Neural progenitor cell (in vitro differentiated cells): ENCODE results near the gene COQ5. TPM values are rescaled to one million over a fixed set of nuclear protein-coding genes. Genes with fewer than 3 reads are reported as not detected.

Experiments
- DNase-seq: peaks from one replicate; pipeline ENCODE4 v3.0.0-alpha.2; 2016; ENCODE audit warnings: low spot score
- H2AFZ ChIP-seq: fragments of 200-600 bp; sonication (generic); replicated peaks from 2 replicates; pipeline ENCODE4 v1.6.1; 2016; ENCODE audit warnings: antibody characterized with exemption
- H3F3A ChIP-seq: fragments of 200-600 bp; sonication (generic); 2 replicates; pipeline ENCODE4 v1.6.1; 2016; ENCODE audit warnings: antibody characterized with exemption, low read depth
- H3K27ac ChIP-seq: fragments of 200-600 bp; sonication (generic); 2 replicates; pipeline ENCODE4 v1.5.1; 2016; ENCODE audit warnings: mild to moderate bottlenecking
- H3K27me3 ChIP-seq: fragments of 200-600 bp; sonication (generic); 2 replicates; pipeline ENCODE4 v1.6.1; 2016; ENCODE audit warnings: mild to moderate bottlenecking, moderate library complexity
- H3K36me3 ChIP-seq: fragments of 200-600 bp; sonication (generic); 2 replicates; pipeline ENCODE4 v1.5.1; 2016
- H3K4me1 ChIP-seq: fragments of 200-600 bp; sonication (generic); 2 replicates; pipeline ENCODE4 v1.6.1; 2016; ENCODE audit warnings: mixed run types
- H3K4me2 ChIP-seq: fragments of 200-600 bp; sonication (generic); 2 replicates; pipeline ENCODE4 v1.6.1; 2016
- H3K4me3 ChIP-seq: fragments of 200-600 bp; sonication (generic); 2 replicates; pipeline ENCODE4 v1.5.1; 2016
- H3K79me2 ChIP-seq: fragments of 200-600 bp; sonication (generic); 2 replicates; pipeline ENCODE4 v1.6.1; 2016; ENCODE audit warnings: low read depth
- H3K9ac ChIP-seq: fragments of 200-600 bp; sonication (generic); 2 replicates; pipeline ENCODE4 v1.6.1; 2016
- H3K9me3 ChIP-seq: fragments of 200-600 bp; sonication (generic); 2 replicates; pipeline ENCODE4 v1.5.1; 2016; ENCODE audit warnings: low read depth
- H4K20me1 ChIP-seq: fragments of 200-600 bp; sonication (generic); 2 replicates; pipeline ENCODE4 v1.6.1; 2016; ENCODE audit warnings: low read depth
- H3K27ac Mint-ChIP-seq: 3 replicates; pipeline ENCODE4 v1.8.0; 2021; ENCODE audit warnings: mixed read lengths
- H3K27me3 Mint-ChIP-seq: 2 replicates; pipeline ENCODE4 v1.8.0; 2022; ENCODE audit warnings: low read depth, mild to moderate bottlenecking, inconsistent platforms, moderate library complexity, mixed read lengths; ENCODE audit not compliant: insufficient read depth
- H3K36me3 Mint-ChIP-seq: 3 replicates; pipeline ENCODE4 v1.8.0; 2021; ENCODE audit warnings: mixed read lengths
- H3K4me1 Mint-ChIP-seq: 3 replicates; pipeline ENCODE4 v1.8.0; 2021; ENCODE audit warnings: mixed read lengths
- H3K4me3 Mint-ChIP-seq: 3 replicates; pipeline ENCODE4 v1.8.0; 2021; ENCODE audit warnings: mild to moderate bottlenecking, moderate library complexity, mixed read lengths
- H3K9me3 Mint-ChIP-seq: 3 replicates; pipeline ENCODE4 v1.8.0; 2020; ENCODE audit warnings: mixed read lengths
- EZH2 ChIP-seq: fragments of 200-600 bp; sonication (generic); IDR thresholded peaks from 2 replicates; pipeline ENCODE4 v1.6.1; 2017; ENCODE audit warnings: antibody characterized with exemption, mild to moderate bottlenecking, moderate library complexity
- EZH2phosphoT487 ChIP-seq: fragments of 200-600 bp; sonication (generic); IDR thresholded peaks from 2 replicates; pipeline ENCODE4 v1.6.1; 2017; ENCODE audit warnings: antibody characterized with exemption
- total RNA-seq: library from RNA; depleted of rRNA; stranded (reverse); fragments of >200 nt; gene quantifications from 2 replicates; pipeline ENCODE4 v1.2.3, GENCODE V29; 2015; ENCODE audit warnings: low replicate concordance
- TF ChIP-seq, protein P1 (sequence below): fragments of 200-600 bp; sonication (generic); IDR thresholded peaks from 2 replicates; pipeline ENCODE4 v1.5.1; 2017; ENCODE audit warnings: antibody characterized with exemption, mild to moderate bottlenecking

The COQ5 gene
- total RNA-seq, 1 donor from 2014 or later = 72.7 TPM

GRCh38 chr12:120571299-120571698 is 42.3 kb upstream of the COQ5 start:
- H3K79me2 ChIP-seq = no peaks in the 10 kb centered on the region
- TF ChIP-seq EZH2 (no peak), EZH2phosphoT487 (no peak)
- TF ChIP-seq, protein P1, sequence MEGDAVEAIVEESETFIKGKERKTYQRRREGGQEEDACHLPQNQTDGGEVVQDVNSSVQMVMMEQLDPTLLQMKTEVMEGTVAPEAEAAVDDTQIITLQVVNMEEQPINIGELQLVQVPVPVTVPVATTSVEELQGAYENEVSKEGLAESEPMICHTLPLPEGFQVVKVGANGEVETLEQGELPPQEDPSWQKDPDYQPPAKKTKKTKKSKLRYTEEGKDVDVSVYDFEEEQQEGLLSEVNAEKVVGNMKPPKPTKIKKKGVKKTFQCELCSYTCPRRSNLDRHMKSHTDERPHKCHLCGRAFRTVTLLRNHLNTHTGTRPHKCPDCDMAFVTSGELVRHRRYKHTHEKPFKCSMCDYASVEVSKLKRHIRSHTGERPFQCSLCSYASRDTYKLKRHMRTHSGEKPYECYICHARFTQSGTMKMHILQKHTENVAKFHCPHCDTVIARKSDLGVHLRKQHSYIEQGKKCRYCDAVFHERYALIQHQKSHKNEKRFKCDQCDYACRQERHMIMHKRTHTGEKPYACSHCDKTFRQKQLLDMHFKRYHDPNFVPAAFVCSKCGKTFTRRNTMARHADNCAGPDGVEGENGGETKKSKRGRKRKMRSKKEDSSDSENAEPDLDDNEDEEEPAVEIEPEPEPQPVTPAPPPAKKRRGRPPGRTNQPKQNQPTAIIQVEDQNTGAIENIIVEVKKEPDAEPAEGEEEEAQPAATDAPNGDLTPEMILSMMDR = no peak
- Mint-ChIP-seq H3K9me3 (no peaks in the 10 kb centered on the region), H3K4me3 (no peak overlapping the region), H3K36me3 (peaks cover 30% of the 10 kb centered on the region), H3K27me3 (no peaks in the 10 kb centered on the region), H3K27ac (no peak overlapping the region), H3K4me1 (no peaks in the 10 kb centered on the region)
- no peaks in the 10 kb centered on the region for H3K4me1 ChIP-seq
- peaks cover 8% of the 10 kb centered on the region for H3F3A ChIP-seq
- no peak overlapping the region for H3K4me3 ChIP-seq
- no peak overlapping the region for H3K9ac ChIP-seq
- H3K27ac ChIP-seq = no peak overlapping the region
- H3K27me3 ChIP-seq = no peaks in the 10 kb centered on the region
- H3K9me3 ChIP-seq = no peaks in the 10 kb centered on the region
- H4K20me1 ChIP-seq = peaks cover 17% of the 10 kb centered on the region
- DNase-seq = no peak
- H3K36me3 ChIP-seq = no peaks in the 10 kb centered on the region
- H3K4me2 ChIP-seq = no peak overlapping the region
- no peak overlapping the region for H2AFZ ChIP-seq

DNA sequence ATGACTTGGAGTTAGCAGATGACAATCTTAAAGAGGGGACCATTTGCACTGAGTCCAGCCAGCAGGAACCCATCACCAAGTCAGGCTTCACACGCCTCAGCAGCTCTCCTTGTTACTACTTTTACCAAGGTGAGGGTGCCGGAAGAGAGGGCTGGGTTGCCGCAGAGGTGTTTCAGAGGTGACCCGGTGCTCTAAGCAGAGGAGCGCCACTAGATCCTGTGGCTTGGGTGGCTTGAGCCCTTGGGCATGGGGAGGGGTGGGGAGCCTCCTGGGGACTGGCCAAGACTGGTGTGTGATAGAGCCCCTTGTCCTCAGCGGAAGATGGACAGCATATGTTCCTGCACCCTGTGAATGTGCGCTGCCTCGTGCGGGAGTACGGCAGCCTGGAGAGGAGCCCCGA is 34.5 kb upstream of the COQ5 start:
- Histone ChIP-seq H3K79me2 (no peaks in the 10 kb centered on the region), H3K9me3 (no peaks in the 10 kb centered on the region), H4K20me1 (peaks cover 19% of the 10 kb centered on the region), H3K27me3 (no peaks in the 10 kb centered on the region), H3K4me1 (no peaks in the 10 kb centered on the region), H3K4me2 (no peak overlapping the region), H3F3A (no peaks in the 10 kb centered on the region), H2AFZ (no peak overlapping the region), H3K9ac (no peak overlapping the region), H3K36me3 (peaks cover 10% of the 10 kb centered on the region), H3K4me3 (no peak overlapping the region), H3K27ac (no peak overlapping the region)
- peaks cover 29% of the 10 kb centered on the region for H3K36me3 Mint-ChIP-seq
- no peak for TF ChIP-seq EZH2phosphoT487
- TF ChIP-seq, protein P1 = no peak
- no peak for TF ChIP-seq EZH2
- DNase-seq = no peak
- H3K9me3 Mint-ChIP-seq = no peaks in the 10 kb centered on the region
- no peaks in the 10 kb centered on the region for H3K27me3 Mint-ChIP-seq
- no peak overlapping the region for H3K27ac Mint-ChIP-seq
- H3K4me3 Mint-ChIP-seq = no peak overlapping the region
- no peaks in the 10 kb centered on the region for H3K4me1 Mint-ChIP-seq

DNA sequence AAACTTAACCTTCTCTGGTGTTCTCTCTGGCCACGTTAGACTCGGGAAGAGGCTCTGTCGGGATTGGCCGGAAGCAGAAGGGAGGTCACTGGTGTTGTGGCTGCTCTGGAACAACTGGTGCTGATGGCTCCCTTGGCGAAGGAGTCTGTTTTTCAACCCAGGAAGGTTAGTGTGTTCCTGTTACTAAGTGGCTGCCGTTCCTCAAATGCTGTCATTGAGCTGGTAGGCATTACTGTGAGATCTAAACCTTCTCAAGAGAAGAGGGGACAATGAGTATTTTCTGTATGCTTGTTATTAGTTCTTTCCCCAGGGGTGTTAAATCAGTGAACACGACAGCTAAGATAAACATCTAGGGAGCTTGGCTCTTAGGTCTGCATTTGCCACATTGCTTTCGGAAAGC is 33.9 kb upstream of the COQ5 start:
- Histone ChIP-seq H3K4me1 (no peaks in the 10 kb centered on the region), H4K20me1 (peaks cover 19% of the 10 kb centered on the region), H2AFZ (no peak overlapping the region), H3K27ac (no peak overlapping the region), H3F3A (no peaks in the 10 kb centered on the region), H3K36me3 (peaks cover 13% of the 10 kb centered on the region), H3K9ac (no peak overlapping the region), H3K9me3 (no peaks in the 10 kb centered on the region), H3K27me3 (no peaks in the 10 kb centered on the region), H3K4me3 (no peak overlapping the region), H3K4me2 (no peak overlapping the region), H3K79me2 (no peaks in the 10 kb centered on the region)
- no peak for DNase-seq
- Mint-ChIP-seq H3K36me3 (peaks cover 30% of the 10 kb centered on the region), H3K4me1 (no peaks in the 10 kb centered on the region), H3K27ac (no peak overlapping the region), H3K4me3 (no peak overlapping the region), H3K27me3 (no peaks in the 10 kb centered on the region), H3K9me3 (no peaks in the 10 kb centered on the region)
- no peak for TF ChIP-seq EZH2

GRCh38 chr12:120557589-120557988 is 28.6 kb upstream of the COQ5 start:
- H4K20me1 ChIP-seq = peaks cover 11% of the 10 kb centered on the region
- Mint-ChIP-seq H3K27me3 (no peaks in the 10 kb centered on the region), H3K36me3 (peaks cover 28% of the 10 kb centered on the region), H3K9me3 (no peaks in the 10 kb centered on the region), H3K4me1 (no peaks in the 10 kb centered on the region), H3K4me3 (no peak overlapping the region), H3K27ac (no peak overlapping the region)
- H3K79me2 ChIP-seq = no peaks in the 10 kb centered on the region
- TF ChIP-seq EZH2 = no peak
- TF ChIP-seq, protein P1 = no peak
- no peak for TF ChIP-seq EZH2phosphoT487
- H3K36me3 ChIP-seq = peaks cover 15% of the 10 kb centered on the region
- H3K27me3 ChIP-seq = no peaks in the 10 kb centered on the region
- no peak for DNase-seq
- H3K9me3 ChIP-seq = no peaks in the 10 kb centered on the region
- H3F3A ChIP-seq = peaks cover 5% of the 10 kb centered on the region
- H3K4me1 ChIP-seq = no peaks in the 10 kb centered on the region
- H3K4me3 ChIP-seq = no peak overlapping the region
- no peak overlapping the region for H3K27ac ChIP-seq
- no peak overlapping the region for H2AFZ ChIP-seq
- no peak overlapping the region for H3K4me2 ChIP-seq
- H3K9ac ChIP-seq = no peak overlapping the region
